IPS-20b (cell line): ENCODE data around the gene NAA11.

Source experiments
- H3K27ac ChIP-seq: one replicate; pipeline ENCODE4 v1.5.1; 2013; ENCODE audit warnings: low read length
- H3K27me3 ChIP-seq: 2 replicates; pipeline ENCODE4 v1.6.1; 2013; ENCODE audit warnings: mild to moderate bottlenecking, low read length, inconsistent platforms; ENCODE audit not compliant: insufficient read depth
- H3K36me3 ChIP-seq: 2 replicates; pipeline ENCODE4 v1.6.1; 2013; ENCODE audit warnings: low read depth, mild to moderate bottlenecking, inconsistent platforms, low read length, moderate library complexity; ENCODE audit not compliant: insufficient read depth
- H3K4me1 ChIP-seq: 2 replicates; pipeline ENCODE4 v1.6.1; 2013; ENCODE audit warnings: mild to moderate bottlenecking, control low read depth, inconsistent platforms, low read length, moderate library complexity; ENCODE audit not compliant: insufficient read depth
- H3K4me3 ChIP-seq: 2 replicates; pipeline ENCODE4 v1.5.1; 2013; ENCODE audit warnings: mild to moderate bottlenecking, low read length, inconsistent platforms
- H3K9ac ChIP-seq: 2 replicates; pipeline ENCODE4 v1.6.1; 2013; ENCODE audit warnings: low read depth, mild to moderate bottlenecking, inconsistent platforms, low read length, moderate library complexity
- H3K9me3 ChIP-seq: 2 replicates; pipeline ENCODE4 v1.6.1; 2013; ENCODE audit warnings: mild to moderate bottlenecking, low read depth, low read length, inconsistent platforms; ENCODE audit not compliant: insufficient read depth

NAA11 gene

DNA sequence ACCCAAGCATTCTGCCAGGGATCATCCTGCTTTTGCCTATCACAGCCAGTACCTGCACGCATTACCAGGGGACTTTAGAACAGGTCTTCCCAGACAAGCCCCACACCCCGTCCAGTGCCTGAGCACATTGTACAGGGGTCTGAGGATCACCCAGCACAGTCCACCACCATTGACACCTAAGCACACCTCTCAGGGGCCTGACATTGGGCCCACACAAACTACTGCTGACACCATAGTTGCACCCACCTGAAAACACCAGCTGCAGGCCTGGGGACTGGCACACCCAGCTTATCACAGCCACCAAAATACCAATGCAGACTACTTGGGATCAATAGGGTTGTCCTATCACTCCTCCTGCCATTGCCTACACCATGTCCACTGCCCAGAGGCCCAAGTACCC, 14.7 kb upstream of the NAA11 start:
- Histone ChIP-seq H3K36me3 (no peaks in the 10 kb centered on the region), H3K9ac (no peak overlapping the region), H3K27ac (no peak overlapping the region), H3K9me3 (peaks cover 4% of the 10 kb centered on the region; the same call in 1 of the 2 replicates), H3K27me3 (no peaks in the 10 kb centered on the region), H3K4me1 (no peaks in the 10 kb centered on the region), H3K4me3 (no peak overlapping the region)

DNA sequence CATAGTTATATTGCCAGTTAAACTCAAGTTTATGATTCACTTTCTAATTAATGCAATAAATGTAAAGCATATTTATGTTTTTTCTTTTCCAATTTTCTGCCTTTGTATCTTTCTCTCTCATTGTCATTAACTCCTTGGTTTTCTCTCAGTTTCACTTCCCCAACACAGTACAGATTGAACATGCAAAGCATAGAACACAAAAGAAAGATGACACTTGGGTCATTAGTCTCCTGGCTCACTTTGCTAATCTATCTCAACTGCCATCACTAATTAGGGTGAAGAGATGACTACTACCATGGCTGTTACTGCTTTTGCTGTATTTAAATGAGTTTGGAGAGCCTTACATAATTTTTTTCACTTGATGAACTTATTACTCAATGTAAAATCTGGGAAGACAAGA, 12.3 kb upstream of the NAA11 start:
- no peaks in the 10 kb centered on the region for H3K36me3 ChIP-seq
- no peak overlapping the region for H3K27ac ChIP-seq
- no peak overlapping the region for H3K4me3 ChIP-seq
- no peak overlapping the region for H3K9ac ChIP-seq
- no peaks in the 10 kb centered on the region for H3K4me1 ChIP-seq
- peaks cover 4% of the 10 kb centered on the region; the same call in 1 of the 2 replicates for H3K9me3 ChIP-seq
- no peaks in the 10 kb centered on the region for H3K27me3 ChIP-seq

DNA sequence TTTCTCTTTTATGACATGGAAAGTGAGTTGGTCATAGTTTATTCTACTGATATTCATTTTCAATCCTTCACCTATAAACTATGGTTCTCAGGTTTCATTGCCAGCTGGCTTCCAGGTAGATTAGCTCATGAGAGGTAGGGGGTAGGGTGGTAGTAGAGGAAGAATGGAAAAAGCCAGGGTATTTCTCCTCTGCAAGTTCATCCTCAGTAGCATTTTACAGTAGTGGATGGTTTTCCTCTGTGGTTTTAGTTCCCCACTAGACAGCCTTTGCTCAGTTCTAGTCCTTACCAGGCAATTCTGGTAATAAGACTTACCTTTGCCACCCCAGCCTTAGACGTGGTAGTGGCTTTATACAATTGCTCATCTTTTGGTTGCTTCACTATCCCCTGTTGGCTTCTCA, 8.9 kb upstream of the NAA11 start:
- no peaks in the 10 kb centered on the region for H3K4me1 ChIP-seq
- no peak overlapping the region for H3K9ac ChIP-seq
- H3K27me3 ChIP-seq: no peaks in the 10 kb centered on the region
- no peaks in the 10 kb centered on the region for H3K36me3 ChIP-seq
- no peak overlapping the region for H3K27ac ChIP-seq
- no peaks in the 10 kb centered on the region for H3K9me3 ChIP-seq
- H3K4me3 ChIP-seq: no peak overlapping the region

DNA sequence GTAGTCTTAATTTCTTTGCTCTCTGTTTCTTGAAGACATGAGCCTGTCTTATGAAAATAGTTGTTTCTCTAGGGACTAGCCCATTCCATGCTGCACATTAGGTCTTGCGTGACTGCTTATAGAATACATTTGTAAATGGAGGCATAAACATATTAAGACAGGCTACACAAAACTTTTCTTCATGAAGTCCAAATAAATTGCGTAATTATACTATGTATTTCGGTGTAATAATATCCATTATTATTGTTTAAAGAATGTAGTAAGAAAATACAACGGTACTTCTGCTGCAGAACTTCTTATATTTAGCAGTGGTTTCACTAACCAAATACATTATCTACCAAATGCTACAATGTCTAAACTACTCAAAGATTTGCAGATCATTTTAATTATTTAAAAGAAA, 8.5 kb upstream of the NAA11 start:
- no peaks in the 10 kb centered on the region for H3K27me3 ChIP-seq
- no peaks in the 10 kb centered on the region for H3K9me3 ChIP-seq
- no peak overlapping the region for H3K27ac ChIP-seq

DNA sequence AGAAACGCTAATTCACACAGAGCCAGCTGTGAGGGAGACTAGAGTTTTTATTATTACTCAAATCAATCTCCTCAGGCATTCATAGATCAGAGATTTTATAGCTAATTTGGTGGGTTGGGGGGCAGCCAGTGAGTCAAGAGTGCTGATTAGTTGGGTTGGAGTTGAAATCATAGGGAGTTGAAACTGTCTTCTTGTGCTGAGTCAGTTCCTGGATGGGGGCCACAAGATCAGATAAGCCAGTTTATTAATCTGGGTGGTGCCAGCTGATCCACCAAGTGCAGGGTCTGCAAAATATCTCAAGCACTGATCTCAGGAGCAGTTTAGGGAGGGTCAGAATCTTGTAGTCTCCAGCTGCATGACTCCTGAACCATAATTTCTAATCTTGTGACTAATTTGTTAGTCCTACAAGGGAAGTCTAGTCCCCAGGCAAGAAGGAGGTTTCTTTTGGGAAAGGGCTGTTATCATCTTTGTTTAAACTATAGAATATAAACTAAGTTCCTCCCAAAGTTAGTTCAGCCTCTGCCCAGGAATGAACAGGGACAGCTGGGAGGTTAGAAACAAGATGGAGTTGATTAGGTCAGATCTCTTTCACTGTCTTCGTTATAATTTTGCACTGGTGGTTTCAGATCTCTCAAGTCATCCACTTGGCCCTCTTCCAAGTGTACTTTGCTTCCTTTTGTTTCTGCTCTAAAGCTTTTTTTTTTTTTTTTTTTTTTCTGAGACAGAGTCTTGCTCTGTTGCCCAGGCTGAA, 5.4 kb upstream of the NAA11 start:
- no peak overlapping the region for H3K4me3 ChIP-seq
- H3K9ac ChIP-seq: no peak overlapping the region
- no peaks in the 10 kb centered on the region for H3K9me3 ChIP-seq
- no peaks in the 10 kb centered on the region for H3K4me1 ChIP-seq
- no peak overlapping the region for H3K27ac ChIP-seq
- no peaks in the 10 kb centered on the region for H3K36me3 ChIP-seq
- H3K27me3 ChIP-seq: no peaks in the 10 kb centered on the region

More for the DNA sequence above, 8.5 kb upstream of the NAA11 start:
- Histone ChIP-seq H3K4me3 (no peak overlapping the region), H3K4me1 (no peaks in the 10 kb centered on the region), H3K36me3 (no peaks in the 10 kb centered on the region), H3K9ac (no peak overlapping the region)

DNA sequence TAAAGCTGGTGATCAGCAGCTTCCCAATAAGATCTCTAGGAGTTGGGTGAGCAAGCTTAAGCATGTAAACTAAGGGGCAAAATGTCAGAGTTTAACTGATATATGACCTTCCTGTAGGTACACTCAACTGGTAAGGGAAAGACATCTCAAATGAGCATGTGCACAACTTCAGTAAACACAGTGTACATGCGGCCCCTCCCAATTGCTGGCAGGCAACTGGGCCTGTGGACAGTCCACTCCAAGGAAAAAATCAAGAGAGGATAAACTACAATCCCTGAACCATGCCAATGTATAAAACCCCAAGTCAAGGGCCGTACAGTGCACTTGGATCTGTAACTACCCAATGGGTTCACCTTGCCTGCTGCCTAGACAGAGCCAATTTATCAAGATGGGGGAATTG, 4.9 kb upstream of the NAA11 start:
- H3K9ac ChIP-seq: no peak overlapping the region
- no peaks in the 10 kb centered on the region for H3K4me1 ChIP-seq
- no peaks in the 10 kb centered on the region for H3K27me3 ChIP-seq
- H3K9me3 ChIP-seq: no peaks in the 10 kb centered on the region
- H3K27ac ChIP-seq: no peak overlapping the region
- no peaks in the 10 kb centered on the region for H3K36me3 ChIP-seq
- no peak overlapping the region for H3K4me3 ChIP-seq

DNA sequence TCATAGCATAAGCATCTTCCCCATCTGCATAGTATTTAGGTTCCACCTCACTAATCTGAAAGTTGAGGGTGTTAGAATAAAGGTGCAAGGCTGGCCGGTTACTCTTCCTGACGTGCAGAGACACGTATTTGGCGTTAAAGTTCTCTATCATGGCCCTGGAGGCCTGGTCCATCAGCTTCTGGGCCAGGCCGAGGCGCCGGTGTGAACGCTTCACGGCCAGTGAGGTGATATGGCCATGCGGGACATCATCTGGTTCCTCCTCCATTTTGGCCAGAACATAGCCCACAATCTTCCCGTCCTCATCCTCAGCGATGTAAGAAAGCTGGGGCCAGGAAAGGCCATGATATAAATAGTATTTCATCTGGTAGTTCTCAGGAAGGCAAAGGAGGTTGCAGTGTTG, 425 bp downstream of the NAA11 start:
- no peaks in the 10 kb centered on the region for H3K27me3 ChIP-seq
- H3K27ac ChIP-seq: no peak overlapping the region
- H3K9ac ChIP-seq: no peak overlapping the region
- no peaks in the 10 kb centered on the region for H3K9me3 ChIP-seq
- H3K4me1 ChIP-seq: no peaks in the 10 kb centered on the region
- no peaks in the 10 kb centered on the region for H3K36me3 ChIP-seq
- no peak overlapping the region for H3K4me3 ChIP-seq

DNA sequence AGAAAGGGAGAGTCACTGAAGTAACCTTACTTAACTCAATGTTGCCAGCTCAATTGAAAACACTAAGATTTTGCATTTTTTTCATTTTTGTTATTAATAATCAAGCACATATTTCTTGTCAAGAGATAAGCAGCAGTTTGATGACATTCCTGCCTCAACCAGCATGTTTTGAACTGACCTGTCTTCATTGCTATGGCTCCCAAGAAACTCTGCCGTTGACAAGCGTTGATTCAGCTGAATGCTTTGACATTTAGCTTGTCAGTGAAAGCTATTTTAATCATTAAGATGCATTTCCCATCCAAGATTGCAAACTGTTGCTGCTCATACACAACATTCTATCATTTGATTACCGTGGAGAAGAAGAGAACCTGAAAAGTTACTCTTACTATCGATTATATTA, 5.9 kb downstream of the NAA11 start:
- Histone ChIP-seq H3K4me1 (no peaks in the 10 kb centered on the region), H3K27me3 (no peaks in the 10 kb centered on the region), H3K9ac (no peak overlapping the region), H3K9me3 (no peaks in the 10 kb centered on the region), H3K36me3 (no peaks in the 10 kb centered on the region), H3K4me3 (no peak overlapping the region), H3K27ac (no peak overlapping the region)

DNA sequence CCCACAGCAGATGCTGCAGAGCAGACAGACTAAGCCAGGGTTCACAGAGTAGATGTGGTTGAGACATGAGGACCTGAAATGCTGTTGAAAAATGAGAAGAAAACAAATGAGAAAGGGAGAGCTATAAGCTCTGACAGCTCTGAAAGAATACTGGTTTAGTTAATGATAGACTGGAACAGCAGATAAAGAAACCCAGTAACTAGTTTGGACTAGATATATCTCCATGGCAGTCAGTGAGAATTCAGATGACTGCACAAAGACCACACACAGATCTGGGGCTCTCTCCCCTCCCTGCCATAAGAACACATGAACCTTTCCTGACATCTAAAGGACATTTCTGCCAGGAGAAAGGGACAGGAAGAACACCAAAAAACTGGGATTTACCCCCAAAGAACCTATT, 8.2 kb downstream of the NAA11 start:
- no peak overlapping the region for H3K9ac ChIP-seq
- H3K9me3 ChIP-seq: no peaks in the 10 kb centered on the region
- H3K27me3 ChIP-seq: no peaks in the 10 kb centered on the region
- no peak overlapping the region for H3K4me3 ChIP-seq
- no peak overlapping the region for H3K27ac ChIP-seq
- H3K4me1 ChIP-seq: no peaks in the 10 kb centered on the region
- no peaks in the 10 kb centered on the region for H3K36me3 ChIP-seq

DNA sequence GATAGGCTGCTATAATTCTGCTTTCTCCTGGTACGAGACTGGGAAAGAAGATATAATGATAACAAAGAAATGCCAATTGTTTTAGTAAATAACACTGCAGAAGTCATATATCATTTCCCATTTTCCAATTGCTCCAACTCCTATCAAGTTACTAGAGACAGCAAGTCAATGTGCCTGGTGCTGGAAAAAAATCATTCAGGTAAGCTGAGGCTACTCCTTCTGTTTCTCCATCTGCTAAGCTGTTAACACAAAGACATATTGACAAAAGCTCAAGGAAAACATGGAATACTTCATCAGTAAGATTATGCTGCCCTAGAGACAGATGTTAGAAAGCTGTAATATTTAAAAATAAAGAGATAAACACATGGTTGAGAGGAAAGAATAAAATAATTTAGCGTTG, 10.0 kb downstream of the NAA11 start:
- no peak overlapping the region for H3K9ac ChIP-seq
- H3K27ac ChIP-seq: no peak overlapping the region
- H3K4me1 ChIP-seq: no peaks in the 10 kb centered on the region
- H3K36me3 ChIP-seq: no peaks in the 10 kb centered on the region
- no peaks in the 10 kb centered on the region for H3K27me3 ChIP-seq
- H3K9me3 ChIP-seq: no peaks in the 10 kb centered on the region
- H3K4me3 ChIP-seq: no peak overlapping the region

DNA sequence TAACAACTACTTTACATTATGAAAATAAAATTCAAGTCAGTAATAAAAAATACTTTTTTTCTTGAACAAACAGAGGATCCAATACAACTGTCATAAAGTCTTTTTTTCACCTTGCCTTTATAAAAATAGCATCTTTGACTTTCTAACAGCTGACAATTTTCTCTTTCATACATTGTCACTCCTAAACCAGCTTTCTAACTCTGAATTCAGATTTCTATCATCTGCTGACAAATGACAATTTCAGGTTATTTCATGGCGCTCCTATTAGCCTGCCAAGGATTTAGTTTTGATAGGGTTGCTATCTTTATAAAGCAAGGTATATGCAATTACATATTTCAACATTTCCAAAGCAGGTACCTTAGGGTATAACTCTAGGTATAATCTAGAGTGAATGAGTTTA, 14.6 kb downstream of the NAA11 start:
- H3K27me3 ChIP-seq: no peaks in the 10 kb centered on the region
- no peaks in the 10 kb centered on the region for H3K9me3 ChIP-seq
- no peak overlapping the region for H3K9ac ChIP-seq

DNA sequence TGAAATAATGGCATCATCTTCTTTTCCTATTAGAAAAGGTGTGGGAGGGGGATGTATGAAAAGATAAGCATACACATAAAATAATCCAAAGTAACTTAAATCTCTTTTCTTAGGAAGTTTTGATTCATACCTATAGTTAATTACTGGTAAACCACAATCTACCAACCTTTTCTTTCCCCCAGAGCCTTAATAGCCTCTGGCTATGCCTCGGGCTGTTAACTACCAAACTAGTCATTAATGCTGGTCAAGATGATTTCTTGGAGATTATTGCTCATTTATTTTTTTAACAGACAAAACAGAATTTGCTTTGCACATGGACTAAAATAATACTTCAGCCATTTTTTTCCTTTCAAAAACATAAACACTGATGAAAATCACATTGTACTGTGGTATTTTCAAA, 16.9 kb downstream of the NAA11 start:
- H3K9me3 ChIP-seq: no peaks in the 10 kb centered on the region
- H3K4me3 ChIP-seq: no peak overlapping the region
- no peak overlapping the region for H3K27ac ChIP-seq
- no peak overlapping the region for H3K9ac ChIP-seq
- H3K27me3 ChIP-seq: no peaks in the 10 kb centered on the region
- no peaks in the 10 kb centered on the region for H3K4me1 ChIP-seq
- no peaks in the 10 kb centered on the region for H3K36me3 ChIP-seq

More for the DNA sequence above, 14.6 kb downstream of the NAA11 start:
- Histone ChIP-seq H3K27ac (no peak overlapping the region), H3K36me3 (no peaks in the 10 kb centered on the region), H3K4me3 (no peak overlapping the region), H3K4me1 (no peaks in the 10 kb centered on the region)
